Stimulated activated CD4-positive, alpha-beta T cell treated with anti-CD3 and anti-CD28 coated beads, Interleukin-4, amount 100 ng/mL, for 48 hours (primary cell): ENCODE measurements around the gene ARL4A.
"Not testable (repeated sequence)": the region's sequence is repeated elsewhere in the genome, so short reads cannot be mapped to it uniquely, and the experiment has no call there.

Experiments used
- DNase-seq, 2 donors: peaks; one replicate each; pipeline ENCODE4 v3.0.0-alpha.2; 2020; ENCODE audit warnings: low read depth in 2 of 2

ARL4A gene

GRCh38 chr7:12686891-12687717 lies at the start of gene ARL4A:
TSS of gene ARL4A (plus strand) at chr7:12687633. CDS start at chr7:12688255, 622 bp downstream.
- peak; percentile 83 to 90 for DNase-seq

- no peak for DNase-seq
Observed at GRCh38 chr7:12637819-12638592, 49.4 kb upstream of the ARL4A start.

- DNase-seq, result no peak
Observed at GRCh38 chr7:12638851-12639456, 48.5 kb upstream of the ARL4A start.

GRCh38 chr7:12640299-12641096 lies 46.9 kb upstream of the ARL4A start:
- no peak for DNase-seq

GRCh38 chr7:12641196-12641595 lies 46.2 kb upstream of the ARL4A start:
- DNase-seq, result no peak

GRCh38 chr7:12642508-12642907 lies 44.9 kb upstream of the ARL4A start:
- no peak for DNase-seq

- no peak for DNase-seq
Observed at GRCh38 chr7:12643001-12643643, 44.3 kb upstream of the ARL4A start.

GRCh38 chr7:12643644-12644043 lies 43.8 kb upstream of the ARL4A start:
- DNase-seq, result no peak

GRCh38 chr7:12645212-12645611 lies 42.2 kb upstream of the ARL4A start:
- DNase-seq, result not testable (repeated sequence)

GRCh38 chr7:12646139-12646538 lies 41.3 kb upstream of the ARL4A start:
- no peak for DNase-seq

- no peak for DNase-seq
Observed at GRCh38 chr7:12647364-12648219, 39.8 kb upstream of the ARL4A start.

GRCh38 chr7:12648704-12649261 lies 38.6 kb upstream of the ARL4A start:
- no peak for DNase-seq

GRCh38 chr7:12649348-12649747 lies 38.1 kb upstream of the ARL4A start:
- DNase-seq, result no peak

GRCh38 chr7:12650080-12650479 lies 37.4 kb upstream of the ARL4A start:
- DNase-seq, result no peak

GRCh38 chr7:12653110-12653509 lies 34.3 kb upstream of the ARL4A start:
- no peak for DNase-seq

- no peak for DNase-seq
Observed at GRCh38 chr7:12653518-12653917, 33.9 kb upstream of the ARL4A start.

GRCh38 chr7:12655161-12655560 lies 32.3 kb upstream of the ARL4A start:
- DNase-seq, result no peak

- DNase-seq, result not testable (repeated sequence)
Observed at GRCh38 chr7:12660423-12660822, 27.0 kb upstream of the ARL4A start.

GRCh38 chr7:12660986-12661385 lies 26.4 kb upstream of the ARL4A start:
- DNase-seq, result not testable (repeated sequence)

GRCh38 chr7:12661581-12661980 lies 25.9 kb upstream of the ARL4A start:
- DNase-seq, result no peak
